ENCODE results near the gene COL5A1.
A peak's percentile ranks its signal among the peaks of the same experiment; 100 is the strongest.

The COL5A1 gene

DNA sequence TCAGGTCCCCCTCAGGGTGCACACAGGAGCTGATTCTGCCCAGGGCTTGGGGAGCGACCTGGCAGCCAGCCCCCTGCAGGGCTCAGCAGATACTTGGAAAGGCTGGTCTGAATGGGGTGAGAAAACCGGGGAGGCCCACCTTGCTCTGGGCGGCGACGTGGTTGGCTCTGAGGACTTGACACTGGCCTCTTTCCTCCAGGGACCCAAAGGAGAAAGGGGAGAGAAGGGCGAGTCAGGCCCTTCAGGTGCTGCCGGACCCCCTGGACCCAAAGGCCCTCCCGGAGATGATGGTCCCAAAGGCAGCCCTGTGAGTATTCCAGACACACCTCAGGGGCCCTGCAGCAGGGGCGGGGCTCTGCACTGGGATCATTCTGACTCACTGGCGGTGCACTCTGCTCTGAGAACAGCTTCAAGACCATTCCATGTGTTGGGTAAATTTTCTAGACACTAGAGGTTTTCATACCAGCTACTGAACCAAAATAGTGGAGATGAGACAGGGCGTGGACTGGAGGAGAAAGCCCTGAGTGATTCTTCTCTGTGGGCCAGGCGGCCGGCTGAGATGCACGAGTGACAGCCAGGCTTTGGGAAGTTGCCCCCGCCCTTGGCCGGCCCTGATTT lies 173.1 kb downstream of the COL5A1 start:
- TF ChIP-seq, protein P1, sequence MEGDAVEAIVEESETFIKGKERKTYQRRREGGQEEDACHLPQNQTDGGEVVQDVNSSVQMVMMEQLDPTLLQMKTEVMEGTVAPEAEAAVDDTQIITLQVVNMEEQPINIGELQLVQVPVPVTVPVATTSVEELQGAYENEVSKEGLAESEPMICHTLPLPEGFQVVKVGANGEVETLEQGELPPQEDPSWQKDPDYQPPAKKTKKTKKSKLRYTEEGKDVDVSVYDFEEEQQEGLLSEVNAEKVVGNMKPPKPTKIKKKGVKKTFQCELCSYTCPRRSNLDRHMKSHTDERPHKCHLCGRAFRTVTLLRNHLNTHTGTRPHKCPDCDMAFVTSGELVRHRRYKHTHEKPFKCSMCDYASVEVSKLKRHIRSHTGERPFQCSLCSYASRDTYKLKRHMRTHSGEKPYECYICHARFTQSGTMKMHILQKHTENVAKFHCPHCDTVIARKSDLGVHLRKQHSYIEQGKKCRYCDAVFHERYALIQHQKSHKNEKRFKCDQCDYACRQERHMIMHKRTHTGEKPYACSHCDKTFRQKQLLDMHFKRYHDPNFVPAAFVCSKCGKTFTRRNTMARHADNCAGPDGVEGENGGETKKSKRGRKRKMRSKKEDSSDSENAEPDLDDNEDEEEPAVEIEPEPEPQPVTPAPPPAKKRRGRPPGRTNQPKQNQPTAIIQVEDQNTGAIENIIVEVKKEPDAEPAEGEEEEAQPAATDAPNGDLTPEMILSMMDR (IDR thresholded peaks at IDR 0.05; ENCODE audit: control insufficient read depth, extremely low read depth, insufficient read depth) = no peak
- no peak overlapping the region for H3K4me3 ChIP-seq (ENCODE audit: low read depth, low read length)
- no peak for DNase-seq (ENCODE audit: low read depth)

DNA sequence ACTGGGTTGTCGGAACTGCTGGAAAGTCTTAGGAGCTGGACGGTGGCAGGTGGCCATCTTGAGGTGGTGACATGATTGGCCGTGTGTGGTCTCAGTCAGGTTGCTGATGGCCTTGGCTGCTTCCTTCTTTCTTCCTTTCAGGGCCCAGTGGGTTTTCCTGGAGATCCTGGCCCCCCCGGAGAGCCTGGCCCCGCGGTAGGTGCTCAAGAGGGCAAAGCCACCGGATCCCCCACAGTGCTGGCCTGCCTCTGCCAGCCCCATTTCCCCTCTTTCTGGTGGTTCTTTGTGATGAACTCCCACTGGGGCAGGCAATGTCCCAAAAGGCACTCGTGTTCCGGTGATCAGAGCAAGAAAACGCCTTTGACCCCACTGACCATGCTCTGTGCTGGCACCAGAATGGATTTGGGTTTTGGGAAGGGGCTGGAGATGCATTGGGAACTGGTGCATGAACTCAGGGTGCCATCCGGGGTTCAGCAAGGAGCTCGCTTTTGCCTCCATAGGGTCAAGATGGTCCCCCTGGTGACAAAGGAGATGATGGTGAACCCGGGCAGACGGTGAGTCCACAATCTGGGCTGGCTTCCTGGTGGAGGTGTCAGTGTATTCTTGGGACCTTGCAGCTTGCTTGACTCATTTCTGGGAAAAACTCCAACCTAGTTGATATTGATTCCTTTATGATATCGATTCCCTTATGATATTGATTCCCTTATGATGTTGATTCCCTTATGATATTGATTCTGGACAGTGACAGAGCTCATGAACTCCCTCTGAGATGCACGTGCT lies 174.0 kb downstream of the COL5A1 start:
- TF ChIP-seq, protein P1 (IDR thresholded peaks at IDR 0.05; ENCODE audit: control insufficient read depth, extremely low read depth, insufficient read depth) = no peak
- no peak for DNase-seq (ENCODE audit: low read depth)
- H3K4me3 ChIP-seq (ENCODE audit: low read depth, low read length) = no peak overlapping the region

DNA sequence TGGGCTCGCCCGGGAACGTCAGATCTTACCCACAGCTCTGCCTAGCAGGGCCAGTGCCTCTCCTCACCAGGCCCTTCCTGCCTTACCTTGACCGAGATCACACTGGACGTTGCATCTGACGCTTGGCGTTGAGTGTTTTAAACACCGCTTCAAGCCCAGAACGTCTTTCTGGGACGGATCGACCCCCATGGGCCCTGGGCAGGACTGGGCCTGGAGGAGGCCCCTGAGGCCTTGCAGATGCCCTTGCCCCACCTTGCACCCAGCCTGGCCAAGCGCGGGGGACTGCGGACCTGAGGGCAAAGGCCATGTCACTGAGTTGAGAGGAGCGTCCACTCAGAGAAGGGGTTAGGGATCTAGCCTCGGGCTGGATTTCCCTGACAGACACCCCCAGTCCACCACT lies 174.7 kb downstream of the COL5A1 start:
- TF ChIP-seq, protein P1 (IDR thresholded peaks at IDR 0.05; ENCODE audit: control insufficient read depth, extremely low read depth, insufficient read depth) = no peak
- DNase-seq (ENCODE audit: low read depth) = no peak
- H3K4me3 ChIP-seq (ENCODE audit: low read depth, low read length) = no peak overlapping the region

DNA sequence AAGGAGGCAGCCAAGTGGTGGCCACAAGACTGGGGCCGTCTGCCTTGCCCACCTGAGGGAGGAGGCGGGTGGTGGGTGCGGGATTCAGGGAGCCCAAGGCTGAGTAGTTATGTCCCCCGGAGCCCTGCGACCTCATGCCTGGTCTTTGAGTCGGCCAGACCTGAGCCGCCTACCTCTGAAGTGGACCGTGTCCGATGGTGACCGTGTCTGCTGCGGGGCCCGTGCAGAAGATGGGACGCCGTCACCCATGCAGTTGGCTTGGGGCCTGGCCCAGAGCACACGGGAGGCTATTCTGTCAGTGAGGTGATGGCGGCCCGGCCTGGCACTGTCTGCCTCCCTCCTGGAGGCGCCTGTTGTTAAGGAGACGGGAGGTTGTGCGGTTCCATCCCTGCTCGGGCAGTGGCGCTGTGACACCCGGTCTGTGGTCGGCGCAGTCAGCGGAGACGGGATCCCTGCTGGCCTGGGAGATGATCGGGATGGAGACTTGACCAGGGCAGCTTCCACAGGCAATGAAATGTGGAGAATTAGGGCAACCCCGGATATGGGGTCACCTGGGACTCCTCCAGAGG lies 176.5 kb downstream of the COL5A1 start:
- no peak overlapping the region for H3K4me3 ChIP-seq (ENCODE audit: low read depth, low read length)
- no peak for DNase-seq (ENCODE audit: low read depth)
- TF ChIP-seq, protein P1 (IDR thresholded peaks at IDR 0.05; ENCODE audit: control insufficient read depth, extremely low read depth, insufficient read depth) = peak; percentile 36; the same call in 1 of the 2 replicates

DNA sequence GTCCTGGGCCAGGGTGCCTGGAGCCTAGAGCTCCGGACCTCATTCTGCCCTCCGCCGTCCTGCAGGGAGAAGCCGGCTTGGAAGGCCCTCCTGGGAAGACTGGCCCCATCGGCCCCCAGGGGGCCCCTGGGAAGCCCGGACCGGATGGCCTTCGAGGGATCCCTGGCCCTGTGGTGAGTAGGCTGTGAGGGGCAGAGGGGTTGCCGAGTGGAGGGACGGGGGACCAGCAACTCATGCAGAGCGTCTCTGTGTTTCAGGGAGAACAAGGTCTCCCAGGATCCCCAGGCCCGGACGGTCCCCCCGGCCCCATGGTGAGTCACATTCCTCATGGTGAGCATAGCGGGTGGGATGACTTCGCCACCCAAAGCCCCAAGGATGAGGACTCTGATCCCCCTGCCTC lies 177.0 kb downstream of the COL5A1 start:
- no peak overlapping the region for H3K4me3 ChIP-seq (ENCODE audit: low read depth, low read length)
- TF ChIP-seq, protein P1 (IDR thresholded peaks at IDR 0.05; ENCODE audit: control insufficient read depth, extremely low read depth, insufficient read depth) = no peak

DNA sequence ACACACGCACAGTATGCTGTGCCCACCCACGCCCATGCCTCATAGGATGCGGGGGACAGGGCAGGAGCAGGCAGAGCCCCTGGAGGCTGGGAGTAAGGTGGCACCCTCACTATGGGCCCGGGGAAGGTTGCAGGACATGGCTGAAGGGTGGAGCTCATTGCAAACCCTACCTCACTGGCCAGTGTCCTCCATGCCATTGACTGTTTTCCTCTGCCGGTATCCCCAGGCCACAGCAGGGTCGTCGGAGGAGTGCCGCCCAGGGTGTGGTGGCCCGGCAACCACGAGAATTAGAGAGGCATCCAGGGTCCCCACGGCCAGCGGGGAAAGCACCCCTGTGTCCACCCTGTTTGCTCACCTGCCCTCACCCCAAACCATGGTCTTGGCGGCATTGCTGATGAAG lies 179.3 kb downstream of the COL5A1 start:
- H3K4me3 ChIP-seq (ENCODE audit: low read depth, low read length) = no peak overlapping the region
- TF ChIP-seq, protein P1 (IDR thresholded peaks at IDR 0.05; ENCODE audit: control insufficient read depth, extremely low read depth, insufficient read depth) = no peak
- no peak for DNase-seq (ENCODE audit: low read depth)

More for the DNA sequence above, 177.0 kb downstream of the COL5A1 start:
- DNase-seq (ENCODE audit: low read depth) = no peak

All from LNCaP clone FGC (cell line).